ENCODE measurements around the gene PARD3B. TPM values are rescaled to one million over a fixed set of nuclear protein-coding genes. Genes with fewer than 3 reads are reported as not detected.

The PARD3B gene
- total RNA-seq, 1 donor from 2014 or later = 23.8 TPM

- no peaks in the 10 kb centered on the region for H3K27me3 ChIP-seq (ENCODE audit: low read depth)
- no peak for TF ChIP-seq CTCF (IDR thresholded peaks at IDR 0.05)
- H3K36me3 ChIP-seq = no peaks in the 10 kb centered on the region
- intact Hi-C loops (cut with DNase I) = no loop called here
- no peak overlapping the region for H3K4me3 ChIP-seq
- DNase-seq (no peak), ATAC-seq (no peak)
- no peak overlapping the region for H3K27ac ChIP-seq
- no peaks in the 10 kb centered on the region for H3K4me1 ChIP-seq
- H3K9me3 ChIP-seq = no peaks in the 10 kb centered on the region
Measured at GRCh38 chr2:204570421-204570820, 25.1 kb downstream of the PARD3B start.

- Histone ChIP-seq H3K27me3 (ENCODE audit: low read depth) (no peaks in the 10 kb centered on the region), H3K9me3 (no peaks in the 10 kb centered on the region)
- intact Hi-C loops (cut with DNase I) = no loop called here
Measured at GRCh38 chr2:204571041-204571440, 25.8 kb downstream of the PARD3B start.

DNA sequence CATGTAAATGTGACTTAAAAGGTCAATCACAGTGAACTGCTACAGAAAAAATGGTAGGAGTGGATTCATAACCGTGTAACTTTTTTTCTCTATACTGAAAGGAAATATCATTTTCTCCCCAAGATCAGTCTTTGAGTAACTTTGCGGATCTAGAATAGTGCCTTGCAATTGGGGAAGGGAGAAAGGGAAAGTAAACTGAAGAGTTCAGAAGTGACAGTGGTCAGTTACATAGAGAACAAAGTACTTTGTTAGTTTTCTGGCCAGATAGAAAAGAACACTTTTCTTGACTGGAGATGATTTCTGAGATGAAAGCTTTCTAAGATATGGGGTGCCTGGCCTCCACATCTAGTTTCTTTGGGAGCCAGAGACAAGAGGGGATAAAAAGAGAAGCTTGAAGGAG, 26.6 kb downstream of the PARD3B start:
- Histone ChIP-seq H3K4me3 (no peak overlapping the region), H3K9me3 (no peaks in the 10 kb centered on the region), H3K27me3 (ENCODE audit: low read depth) (no peaks in the 10 kb centered on the region), H3K4me1 (no peaks in the 10 kb centered on the region), H3K36me3 (no peaks in the 10 kb centered on the region), H3K27ac (no peak overlapping the region)
- TF ChIP-seq CTCF (IDR thresholded peaks at IDR 0.05) = no peak
- DNase-seq (no peak), ATAC-seq (no peak)
- intact Hi-C loops (cut with DNase I) = no loop called here

More at GRCh38 chr2:204571041-204571440, 25.8 kb downstream of the PARD3B start:
- no peaks in the 10 kb centered on the region for H3K36me3 ChIP-seq
- ATAC-seq (no peak), DNase-seq (no peak)
- H3K4me1 ChIP-seq = no peaks in the 10 kb centered on the region
- TF ChIP-seq CTCF (IDR thresholded peaks at IDR 0.05) = no peak
- no peak overlapping the region for H3K27ac ChIP-seq
- no peak overlapping the region for H3K4me3 ChIP-seq

- Histone ChIP-seq H3K27ac (no peak overlapping the region), H3K27me3 (ENCODE audit: low read depth) (no peaks in the 10 kb centered on the region), H3K36me3 (no peaks in the 10 kb centered on the region), H3K4me1 (no peaks in the 10 kb centered on the region), H3K9me3 (no peaks in the 10 kb centered on the region), H3K4me3 (no peak overlapping the region)
- DNase-seq = no peak
- TF ChIP-seq CTCF (IDR thresholded peaks at IDR 0.05) = no peak
- intact Hi-C loops (cut with DNase I) = no loop called here
- no peak for ATAC-seq
Measured at GRCh38 chr2:204573221-204573620, 27.9 kb downstream of the PARD3B start.

- Histone ChIP-seq H3K36me3 (no peaks in the 10 kb centered on the region), H3K4me3 (no peak overlapping the region), H3K9me3 (no peaks in the 10 kb centered on the region), H3K27me3 (ENCODE audit: low read depth) (no peaks in the 10 kb centered on the region), H3K27ac (no peak overlapping the region), H3K4me1 (no peaks in the 10 kb centered on the region)
- ATAC-seq = no peak
- DNase-seq = no peak
- intact Hi-C loops (cut with DNase I) = no loop called here
- no peak for TF ChIP-seq CTCF (IDR thresholded peaks at IDR 0.05)
Measured at GRCh38 chr2:204574486-204574885, 29.2 kb downstream of the PARD3B start.

DNA sequence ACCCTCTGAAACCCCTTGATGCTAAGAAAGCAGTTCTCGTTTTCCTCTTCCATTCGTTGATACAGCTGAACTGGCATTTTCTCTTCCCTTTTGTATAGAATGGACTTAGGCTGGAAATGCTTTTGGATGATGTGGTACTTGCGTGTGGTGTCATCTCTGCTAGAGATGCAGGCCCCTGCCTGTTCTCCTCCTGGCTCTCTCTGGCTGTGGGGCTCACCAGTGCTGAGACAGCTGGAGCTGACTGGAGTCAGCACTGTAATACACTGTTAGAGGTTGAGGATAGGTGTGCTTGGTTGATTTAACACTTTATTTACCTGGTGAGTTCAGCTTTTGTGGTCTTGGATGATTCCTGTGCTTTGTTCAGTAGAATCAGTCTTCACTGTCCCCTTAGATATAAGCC, 30.2 kb downstream of the PARD3B start:
- Histone ChIP-seq H3K36me3 (no peaks in the 10 kb centered on the region), H3K4me1 (no peaks in the 10 kb centered on the region), H3K27me3 (ENCODE audit: low read depth) (no peaks in the 10 kb centered on the region), H3K9me3 (no peaks in the 10 kb centered on the region), H3K27ac (no peak overlapping the region), H3K4me3 (no peak overlapping the region)
- intact Hi-C loops (cut with DNase I) = no loop called here
- no peak for TF ChIP-seq CTCF (IDR thresholded peaks at IDR 0.05)
- no peak for DNase-seq
- no peak for ATAC-seq

All from lower lobe of right lung (tissue), 2 donors.